ENCODE results near the gene PRSS33. TPM values are rescaled to one million over a fixed set of nuclear protein-coding genes. Genes with fewer than 3 reads are reported as not detected.
A peak's percentile ranks its signal among the peaks of the same experiment; 100 is the strongest.

PRSS33 gene
- total RNA-seq, 4 donors from 2014 or later = not detected

GRCh38 chr16:2773188-2773968, 14.0 kb downstream of the PRSS33 start:
- H3K36me3 ChIP-seq = peaks cover 33 to 71% (median 39%) of the 10 kb centered on the region in 3 donors
- intact Hi-C loops (cut with DNase I) = no loop called here
- no peak for TF ChIP-seq POLR2A (IDR thresholded peaks at IDR 0.05)
- no peak for TF ChIP-seq CTCF (IDR thresholded peaks at IDR 0.05)
- H3K9me3 ChIP-seq = no peaks in the 10 kb centered on the region
- no peaks in the 10 kb centered on the region for H3K27me3 ChIP-seq
- WGBS, 2 donors = 67 to 81% methylated on average over 7 to 8 of the region's 12 CpGs
- DNase-seq = no peak
- H3K4me1 ChIP-seq = peaks cover 31 to 81% (median 46%) of the 10 kb centered on the region in 3 donors
- H3K27ac ChIP-seq = peak overlapping the region in 3 of 4 donors; percentile 36 to 54 (median 45)
- no peak overlapping the region for H3K4me3 ChIP-seq

DNA sequence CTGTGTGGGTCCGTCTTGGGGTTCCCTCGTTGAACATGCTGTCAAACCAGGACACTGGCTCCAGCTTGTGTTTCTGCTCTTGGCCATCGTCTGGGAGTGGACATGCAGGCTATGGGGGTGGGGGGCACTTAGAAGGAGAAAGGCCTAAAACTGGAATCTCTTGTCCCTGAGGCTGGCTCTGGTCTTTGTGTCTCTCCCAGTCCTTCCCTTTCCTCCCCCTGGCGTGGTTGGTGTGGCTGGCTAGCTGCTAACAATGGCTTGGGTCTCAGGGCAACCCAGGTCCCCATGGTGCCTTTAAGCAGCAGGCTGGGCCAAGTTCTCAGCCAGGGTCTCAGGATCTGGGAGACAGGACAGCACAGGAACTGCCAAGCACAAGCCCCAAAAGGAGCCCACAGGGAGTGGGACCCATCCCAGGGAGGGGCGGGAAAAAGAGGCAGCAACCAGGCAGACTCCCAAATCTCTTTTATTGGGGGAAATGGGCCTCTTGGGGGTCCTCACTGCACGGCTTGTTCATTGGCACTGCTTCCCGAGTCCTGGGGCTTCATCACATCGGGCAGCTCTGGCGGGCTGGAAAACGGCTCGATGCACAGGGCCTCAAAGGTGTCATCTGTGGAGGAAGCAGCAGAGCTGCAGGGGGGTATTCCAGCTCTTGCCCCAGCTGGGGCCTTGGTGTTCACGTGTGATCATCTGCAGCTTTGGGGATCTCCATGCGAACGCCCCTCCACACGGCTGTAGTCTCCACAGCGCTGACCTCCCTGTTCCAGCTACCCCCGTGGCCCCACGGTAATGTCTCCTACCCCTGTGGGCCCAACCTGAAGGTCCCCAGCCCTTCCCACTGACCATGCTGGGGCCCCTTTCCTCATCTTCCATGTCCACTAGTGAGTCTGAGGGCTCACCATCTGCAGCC, 15.6 kb downstream of the PRSS33 start:
- WGBS, 2 donors = 70% methylated on average over 9 to 10 of the region's 18 CpGs
- intact Hi-C loops (cut with DNase I) = no loop called here
- Histone ChIP-seq H3K27me3 (no peaks in the 10 kb centered on the region), H3K4me3 (no peak overlapping the region), H3K9me3 (no peaks in the 10 kb centered on the region), H3K27ac (peak overlapping the region; percentile 36 to 84 (median 68)), H3K36me3 (peaks cover 46 to 87% (median 55%) of the 10 kb centered on the region in 3 donors), H3K4me1 (peaks cover 31 to 92% (median 55%) of the 10 kb centered on the region in 3 donors)
- TF ChIP-seq POLR2A (IDR thresholded peaks at IDR 0.05) (no peak), CTCF (IDR thresholded peaks at IDR 0.05) (no peak)
- no peak for DNase-seq

- 82 to 92% methylated on average over 9 to 12 of the region's 32 CpGs for WGBS, 2 donors
- no peaks in the 10 kb centered on the region for H3K9me3 ChIP-seq
- H3K36me3 ChIP-seq = peaks cover 59 to 100% (median 68%) of the 10 kb centered on the region in 3 donors
- peak in 3 of 6 experiments; percentile 6 to 27 (median 7) for TF ChIP-seq CTCF (IDR thresholded peaks at IDR 0.05)
- no peak for TF ChIP-seq POLR2A (IDR thresholded peaks at IDR 0.05)
- intact Hi-C loops (cut with DNase I) = no loop called here
- peaks cover 18 to 80% (median 45%) of the 10 kb centered on the region in 3 donors for H3K4me1 ChIP-seq
- DNase-seq = no peak
- H3K27ac ChIP-seq = peak overlapping the region; percentile 82 to 85 (median 84)
- H3K4me3 ChIP-seq = no peak overlapping the region
- no peaks in the 10 kb centered on the region for H3K27me3 ChIP-seq
These were observed 17.1 kb downstream of the PRSS33 start for GRCh38 chr16:2770057-2770951.

DNA sequence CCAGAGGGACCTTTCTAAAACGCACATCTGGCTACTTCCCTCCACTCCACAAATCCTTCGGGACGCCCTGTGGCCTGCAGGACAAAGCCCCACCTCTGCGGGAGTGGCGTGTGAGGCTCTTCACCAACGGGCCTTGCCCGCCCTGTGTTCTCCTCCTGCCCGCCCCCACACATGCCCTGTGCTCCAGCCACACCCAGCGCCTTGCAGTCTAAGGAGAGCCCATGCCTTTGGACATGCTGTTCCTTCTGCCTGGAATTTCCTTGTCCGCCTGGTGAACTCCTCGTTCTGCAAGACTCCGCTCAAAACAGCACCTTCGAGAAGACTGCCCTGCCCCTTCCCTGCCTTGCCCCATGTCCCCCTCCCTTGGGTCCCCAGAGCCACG, 17.7 kb downstream of the PRSS33 start:
- Histone ChIP-seq H3K9me3 (no peaks in the 10 kb centered on the region), H3K36me3 (peaks cover 62 to 100% (median 73%) of the 10 kb centered on the region in 3 donors), H3K4me3 (peak overlapping the region in 1 of 4 donors; percentile 13), H3K4me1 (peaks cover 15 to 73% (median 40%) of the 10 kb centered on the region in 3 donors), H3K27ac (peak overlapping the region; percentile 82 to 85 (median 84)), H3K27me3 (no peaks in the 10 kb centered on the region)
- WGBS, 2 donors = 53 to 56% methylated on average over 13 to 14 of the region's 14 CpGs
- no peak for DNase-seq
- TF ChIP-seq POLR2A (IDR thresholded peaks at IDR 0.05) (peak in 2 of 4 donors; percentile 17 to 25), CTCF (IDR thresholded peaks at IDR 0.05) (no peak)
- intact Hi-C loops (cut with DNase I) = no loop called here
